Measurements from ENCODE around the gene SRGN. TPM values are rescaled to one million over a fixed set of nuclear protein-coding genes. Genes with fewer than 3 reads are reported as not detected.
"Not testable (repeated sequence)": the region's sequence is repeated elsewhere in the genome, so short reads cannot be mapped to it uniquely, and the experiment has no call there.

Gene SRGN, protein sequence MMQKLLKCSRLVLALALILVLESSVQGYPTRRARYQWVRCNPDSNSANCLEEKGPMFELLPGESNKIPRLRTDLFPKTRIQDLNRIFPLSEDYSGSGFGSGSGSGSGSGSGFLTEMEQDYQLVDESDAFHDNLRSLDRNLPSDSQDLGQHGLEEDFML
- total RNA-seq = 100 to 1,000 TPM; 949 to 966 TPM

DNA sequence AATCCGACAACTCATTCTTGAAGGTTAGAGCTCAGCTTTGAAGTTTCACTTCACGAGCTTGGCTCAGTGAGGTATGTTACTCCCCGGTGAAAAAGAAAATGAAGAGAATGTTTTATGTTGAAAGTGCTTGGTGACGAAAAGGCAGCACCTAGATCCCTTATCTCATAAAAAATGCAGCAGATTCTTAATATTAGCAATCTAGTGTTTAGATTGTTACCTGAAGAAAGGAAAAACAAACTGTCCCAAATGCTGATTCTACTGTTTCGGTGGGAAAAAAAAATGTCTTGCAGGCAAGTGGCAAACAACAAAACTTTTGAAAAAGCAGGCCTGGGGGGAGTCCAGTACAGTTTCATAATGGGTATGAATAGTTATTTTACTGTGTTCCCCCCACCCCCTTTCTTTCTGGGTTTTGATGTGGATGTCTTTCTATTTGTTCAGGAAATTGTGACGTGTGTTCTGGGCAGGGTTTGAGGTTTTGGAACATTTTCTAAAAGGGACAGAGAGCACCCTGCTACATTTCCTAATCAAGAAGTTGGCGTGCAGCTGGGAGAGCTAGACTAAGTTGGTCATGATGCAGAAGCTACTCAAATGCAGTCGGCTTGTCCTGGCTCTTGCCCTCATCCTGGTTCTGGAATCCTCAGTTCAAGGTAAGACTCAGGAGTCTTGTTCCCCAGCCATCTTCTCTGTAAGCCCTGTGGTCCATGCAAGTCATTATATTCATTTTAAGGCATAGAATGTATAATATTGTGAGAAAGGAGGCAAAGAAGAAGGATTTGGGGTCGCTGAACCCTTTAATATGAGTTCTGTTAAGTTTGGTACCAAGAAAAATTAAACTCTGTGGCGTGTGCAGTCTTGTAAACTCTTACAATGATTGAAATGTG lies at the start of gene SRGN:
TSS of gene SRGN (plus strand) at position 514 of the 881 bp plus-strand sequence. CDS start at position 569, 55 bp downstream.
- Mint-ChIP-seq H3K9me3 (no peaks in the 10 kb centered on the region), H3K36me3 (peaks cover 41% of the 10 kb centered on the region), H3K4me3 (peak within 1 kb of the TSS; percentile 94), H3K27me3 (no peaks in the 10 kb centered on the region), H3K4me1 (ENCODE audit: low read depth) (peaks cover 41% of the 10 kb centered on the region), H3K27ac (peak within 1 kb of the TSS; percentile 96)
- ChIA-PET POLR2A (interaction anchor here (0.9 to 8.4 kb wide), 16 partner anchors 23 to 756 kb away, joined by 3 to 178 read pairs (median 5); partner anchors contain the start of genes DDX21, HNRNPH3, PBLD and SUPV3L1), CTCF (interaction anchor here (0.9 to 8.7 kb wide), 8 partner anchors 17 to 131 kb away, joined by 3 to 62 read pairs (median 6); no protein-coding TSS in a partner anchor)
- DNase-seq = peak; percentile 87
- intact Hi-C loops (cut with micrococcal nuclease) = loop anchor here (1.0 kb wide), 3 partner anchors 22 to 61 kb away; no protein-coding TSS in a partner anchor

DNA sequence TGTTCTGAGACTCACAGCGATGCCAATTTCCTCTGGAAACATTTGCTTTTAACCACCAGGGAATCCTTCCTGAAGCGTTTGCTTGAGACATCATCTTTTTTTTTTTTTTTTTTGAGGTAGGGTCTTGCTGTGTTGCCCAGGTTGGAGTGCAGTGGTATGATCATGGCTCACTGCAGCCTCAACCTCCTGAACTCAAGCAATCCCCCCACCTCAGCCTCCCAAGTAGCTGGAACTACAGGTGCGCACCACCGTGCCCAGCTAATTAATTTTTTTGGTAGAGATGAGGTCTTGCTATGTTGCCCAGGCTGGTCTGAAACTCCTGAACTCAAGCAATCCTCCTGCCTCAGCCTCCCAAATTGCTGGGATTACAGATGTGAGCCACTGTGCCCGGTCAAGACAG lies 47.0 kb upstream of the SRGN start:
- POLR2A ChIA-PET; H3K9me3 Mint-ChIP-seq; H3K27ac Mint-ChIP-seq; H3K4me3 Mint-ChIP-seq; intact Hi-C loops (cut with micrococcal nuclease); H3K27me3 Mint-ChIP-seq; DNase-seq; H3K36me3 Mint-ChIP-seq: not testable (repeated sequence)
- CTCF ChIA-PET = interaction anchor here (0.9 to 2.2 kb wide), 3 partner anchors 35 to 52 kb away, joined by 3 to 6 read pairs (median 5); no protein-coding TSS in a partner anchor
- H3K4me1 Mint-ChIP-seq (ENCODE audit: low read depth) = peaks cover 31% of the 10 kb centered on the region

GRCh38 chr10:69042417-69042816 lies 45.5 kb upstream of the SRGN start:
- DNase-seq = no peak
- ChIA-PET POLR2A (no interaction called here), CTCF (interaction anchor here (0.6 kb wide), 1 partner anchor 23 kb away, joined by 3 read pairs; no protein-coding TSS in a partner anchor)
- intact Hi-C loops (cut with micrococcal nuclease) = no loop called here
- H3K4me1 Mint-ChIP-seq (ENCODE audit: low read depth) = peaks cover 46% of the 10 kb centered on the region
- H3K36me3 Mint-ChIP-seq = no peaks in the 10 kb centered on the region
- H3K9me3 Mint-ChIP-seq = no peaks in the 10 kb centered on the region
- no peaks in the 10 kb centered on the region for H3K27me3 Mint-ChIP-seq
- H3K4me3 Mint-ChIP-seq = no peak overlapping the region
- no peak overlapping the region for H3K27ac Mint-ChIP-seq

GRCh38 chr10:69042838-69043237 lies 45.1 kb upstream of the SRGN start:
- Mint-ChIP-seq H3K4me3 (no peak overlapping the region), H3K4me1 (ENCODE audit: low read depth) (peaks cover 50% of the 10 kb centered on the region), H3K27me3 (no peaks in the 10 kb centered on the region), H3K36me3 (no peaks in the 10 kb centered on the region), H3K9me3 (no peaks in the 10 kb centered on the region), H3K27ac (peak overlapping the region; percentile 30)
- ChIA-PET CTCF (interaction anchor here (3.8 to 6.7 kb wide), 2 partner anchors 23 to 48 kb away, joined by 17 to 62 read pairs; partner anchors contain the start of gene SRGN), POLR2A (interaction anchor here (1.3 to 7.6 kb wide), 3 partner anchors 13 to 46 kb away, joined by 3 to 178 read pairs (median 32); partner anchors contain the start of gene SRGN)
- intact Hi-C loops (cut with micrococcal nuclease) = no loop called here
- DNase-seq = no peak

DNA sequence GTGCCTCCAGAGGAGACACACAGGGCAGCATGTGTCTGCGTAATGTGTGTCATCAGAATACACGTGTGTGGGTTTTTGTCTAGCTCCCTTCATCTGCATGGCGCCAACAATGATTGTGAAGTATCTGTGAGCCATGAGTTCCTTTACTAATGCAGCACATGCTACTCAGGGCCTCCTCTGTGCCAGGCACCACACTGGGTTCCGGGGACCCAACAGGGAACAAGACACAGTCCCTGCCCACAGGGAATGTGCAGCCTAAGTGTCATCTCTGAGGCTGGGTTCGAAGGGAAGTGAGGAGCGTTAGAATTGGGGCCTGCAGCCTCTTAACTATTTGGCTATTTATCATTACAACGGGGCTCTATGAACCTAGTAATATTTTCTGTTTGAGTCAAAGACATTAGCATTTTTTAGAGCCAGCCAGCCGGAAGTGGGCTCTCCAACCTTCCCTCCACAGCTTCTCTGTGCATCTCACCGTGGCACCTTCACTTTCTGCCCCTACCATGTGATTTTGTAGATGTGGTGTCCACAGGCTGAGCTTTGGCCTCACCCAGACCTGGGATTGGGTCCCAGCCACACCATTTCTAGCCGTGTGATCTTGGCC lies 43.9 kb upstream of the SRGN start:
- H3K4me3 Mint-ChIP-seq = peak overlapping the region; percentile 53
- H3K36me3 Mint-ChIP-seq = no peaks in the 10 kb centered on the region
- DNase-seq = peak; percentile 73
- H3K27ac Mint-ChIP-seq = peak overlapping the region; percentile 97
- intact Hi-C loops (cut with micrococcal nuclease) = loop anchor here (2.0 kb wide), 1 partner anchor 39 kb away; no protein-coding TSS in a partner anchor
- H3K4me1 Mint-ChIP-seq (ENCODE audit: low read depth) = peaks cover 60% of the 10 kb centered on the region
- H3K27me3 Mint-ChIP-seq = no peaks in the 10 kb centered on the region
- CTCF ChIA-PET = interaction anchor here (0.6 to 6.7 kb wide), 4 partner anchors 21 to 56 kb away, joined by 4 to 62 read pairs (median 15); partner anchors contain the start of gene SRGN
- POLR2A ChIA-PET = interaction anchor here (0.6 to 7.6 kb wide), 9 partner anchors 11 to 88 kb away, joined by 3 to 178 read pairs (median 4); partner anchors contain the start of genes DDX21 and SRGN
- H3K9me3 Mint-ChIP-seq = no peaks in the 10 kb centered on the region

- DNase-seq = no peak
- POLR2A ChIA-PET = interaction anchor here (0.6 to 7.6 kb wide), 6 partner anchors 11 to 89 kb away, joined by 3 to 178 read pairs (median 18); partner anchors contain the start of genes DDX21 and SRGN
- intact Hi-C loops (cut with micrococcal nuclease) = loop anchor here (2.0 kb wide), 1 partner anchor 40 kb away; no protein-coding TSS in a partner anchor
- H3K27ac Mint-ChIP-seq = peak overlapping the region; percentile 97
- no peaks in the 10 kb centered on the region for H3K9me3 Mint-ChIP-seq
- no peaks in the 10 kb centered on the region for H3K36me3 Mint-ChIP-seq
- CTCF ChIA-PET = interaction anchor here (2.2 to 6.7 kb wide), 3 partner anchors 21 to 46 kb away, joined by 13 to 62 read pairs (median 17); partner anchors contain the start of gene SRGN
- H3K4me3 Mint-ChIP-seq = peak overlapping the region; percentile 53
- no peaks in the 10 kb centered on the region for H3K27me3 Mint-ChIP-seq
- H3K4me1 Mint-ChIP-seq (ENCODE audit: low read depth) = peaks cover 61% of the 10 kb centered on the region
Observed at GRCh38 chr10:69044546-69044945, 43.4 kb upstream of the SRGN start.

DNA sequence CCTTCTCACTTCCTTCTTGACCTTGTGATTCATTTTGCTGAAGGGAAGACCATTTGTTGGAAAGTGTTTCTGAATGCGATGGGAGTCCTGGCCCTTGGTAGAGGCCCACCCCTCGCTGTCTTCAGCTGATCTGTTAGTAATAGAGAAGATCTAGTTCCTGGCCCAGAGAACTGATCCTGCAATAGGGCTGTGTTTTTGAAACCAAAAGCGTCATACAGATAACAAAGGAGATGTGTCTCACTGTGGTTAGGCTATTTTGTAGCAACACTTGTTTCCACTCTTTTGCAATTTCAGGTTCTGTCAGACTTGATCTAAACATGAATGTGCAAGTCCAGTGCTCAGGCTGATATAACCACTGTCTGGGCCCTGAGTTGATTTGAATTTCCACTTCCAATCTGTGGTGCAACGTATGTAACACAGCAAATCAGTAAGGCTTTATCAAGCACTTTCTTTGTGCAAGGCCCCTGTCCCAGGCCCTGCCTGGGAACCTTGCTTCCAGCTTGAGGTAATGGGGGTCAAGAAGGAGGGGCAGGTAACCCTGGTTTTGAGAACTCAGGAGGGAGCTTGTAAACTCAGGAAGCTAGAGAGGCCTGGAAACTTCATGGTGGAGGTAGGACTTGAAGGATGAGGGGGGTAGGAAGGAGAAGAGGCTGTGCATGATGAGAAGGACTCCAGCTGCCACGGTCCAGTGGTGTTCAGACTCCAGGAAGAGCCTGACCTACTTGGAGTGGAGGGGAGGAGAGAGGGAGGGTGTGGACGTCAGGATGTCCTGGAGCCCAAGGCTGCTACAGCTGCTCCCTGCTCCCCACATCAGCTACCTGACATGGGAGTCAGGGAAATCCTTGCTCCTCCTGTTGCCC lies 42.2 kb upstream of the SRGN start:
- DNase-seq = peak; percentile 68
- peak overlapping the region; percentile 71 for H3K4me3 Mint-ChIP-seq
- peaks cover 64% of the 10 kb centered on the region for H3K4me1 Mint-ChIP-seq (ENCODE audit: low read depth)
- no peaks in the 10 kb centered on the region for H3K27me3 Mint-ChIP-seq
- H3K27ac Mint-ChIP-seq = peak overlapping the region; percentile 97
- H3K36me3 Mint-ChIP-seq = no peaks in the 10 kb centered on the region
- no peaks in the 10 kb centered on the region for H3K9me3 Mint-ChIP-seq
- CTCF ChIA-PET = interaction anchor here (0.6 to 6.7 kb wide), 4 partner anchors 20 to 45 kb away, joined by 3 to 62 read pairs (median 15); partner anchors contain the start of gene SRGN
- POLR2A ChIA-PET = interaction anchor here (0.6 to 7.6 kb wide), 6 partner anchors 10 to 90 kb away, joined by 3 to 178 read pairs (median 18); partner anchors contain the start of gene SRGN
- intact Hi-C loops (cut with micrococcal nuclease) = loop anchor here (1.0 to 5.0 kb wide), 8 partner anchors 9 to 177 kb away; partner anchors contain the start of gene HKDC1

GRCh38 chr10:69047111-69047832 lies 40.6 kb upstream of the SRGN start:
- POLR2A ChIA-PET = interaction anchor here (4.6 to 7.6 kb wide), 3 partner anchors 8 to 42 kb away, joined by 32 to 178 read pairs (median 86); partner anchors contain the start of gene SRGN
- peak; percentile 41 for DNase-seq
- CTCF ChIA-PET = interaction anchor here (1.0 to 6.7 kb wide), 4 partner anchors 8 to 43 kb away, joined by 7 to 62 read pairs (median 8); partner anchors contain the start of gene SRGN
- intact Hi-C loops (cut with micrococcal nuclease) = loop anchor here (5.0 kb wide), 1 partner anchor 175 kb away; the partner anchor contains the start of gene HKDC1
- no peaks in the 10 kb centered on the region for H3K36me3 Mint-ChIP-seq
- H3K27me3 Mint-ChIP-seq = no peaks in the 10 kb centered on the region
- peak overlapping the region; percentile 97 for H3K27ac Mint-ChIP-seq
- H3K4me3 Mint-ChIP-seq = no peak overlapping the region
- no peaks in the 10 kb centered on the region for H3K9me3 Mint-ChIP-seq
- peaks cover 73% of the 10 kb centered on the region for H3K4me1 Mint-ChIP-seq (ENCODE audit: low read depth)

- peak overlapping the region; percentile 97 for H3K27ac Mint-ChIP-seq
- no peaks in the 10 kb centered on the region for H3K36me3 Mint-ChIP-seq
- no peak overlapping the region for H3K4me3 Mint-ChIP-seq
- DNase-seq = peak; percentile 83
- H3K27me3 Mint-ChIP-seq = no peaks in the 10 kb centered on the region
- H3K9me3 Mint-ChIP-seq = no peaks in the 10 kb centered on the region
- ChIA-PET POLR2A (interaction anchor here (0.6 to 7.6 kb wide), 6 partner anchors 9 to 93 kb away, joined by 3 to 178 read pairs (median 5); partner anchors contain the start of genes DDX21 and SRGN), CTCF (interaction anchor here (1.6 to 6.7 kb wide), 3 partner anchors 17 to 43 kb away, joined by 7 to 62 read pairs (median 10); partner anchors contain the start of gene SRGN)
- intact Hi-C loops (cut with micrococcal nuclease) = loop anchor here (5.0 kb wide), 1 partner anchor 174 kb away; the partner anchor contains the start of gene HKDC1
- peaks cover 72% of the 10 kb centered on the region for H3K4me1 Mint-ChIP-seq (ENCODE audit: low read depth)
Observed at GRCh38 chr10:69048103-69048502, 39.8 kb upstream of the SRGN start.
